ENCODE measurements around the gene DEPDC1.
"Not testable (repeated sequence)": the region's sequence is repeated elsewhere in the genome, so short reads cannot be mapped to it uniquely, and the experiment has no call there.

The DEPDC1 gene, protein sequence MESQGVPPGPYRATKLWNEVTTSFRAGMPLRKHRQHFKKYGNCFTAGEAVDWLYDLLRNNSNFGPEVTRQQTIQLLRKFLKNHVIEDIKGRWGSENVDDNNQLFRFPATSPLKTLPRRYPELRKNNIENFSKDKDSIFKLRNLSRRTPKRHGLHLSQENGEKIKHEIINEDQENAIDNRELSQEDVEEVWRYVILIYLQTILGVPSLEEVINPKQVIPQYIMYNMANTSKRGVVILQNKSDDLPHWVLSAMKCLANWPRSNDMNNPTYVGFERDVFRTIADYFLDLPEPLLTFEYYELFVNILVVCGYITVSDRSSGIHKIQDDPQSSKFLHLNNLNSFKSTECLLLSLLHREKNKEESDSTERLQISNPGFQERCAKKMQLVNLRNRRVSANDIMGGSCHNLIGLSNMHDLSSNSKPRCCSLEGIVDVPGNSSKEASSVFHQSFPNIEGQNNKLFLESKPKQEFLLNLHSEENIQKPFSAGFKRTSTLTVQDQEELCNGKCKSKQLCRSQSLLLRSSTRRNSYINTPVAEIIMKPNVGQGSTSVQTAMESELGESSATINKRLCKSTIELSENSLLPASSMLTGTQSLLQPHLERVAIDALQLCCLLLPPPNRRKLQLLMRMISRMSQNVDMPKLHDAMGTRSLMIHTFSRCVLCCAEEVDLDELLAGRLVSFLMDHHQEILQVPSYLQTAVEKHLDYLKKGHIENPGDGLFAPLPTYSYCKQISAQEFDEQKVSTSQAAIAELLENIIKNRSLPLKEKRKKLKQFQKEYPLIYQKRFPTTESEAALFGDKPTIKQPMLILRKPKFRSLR

DNA sequence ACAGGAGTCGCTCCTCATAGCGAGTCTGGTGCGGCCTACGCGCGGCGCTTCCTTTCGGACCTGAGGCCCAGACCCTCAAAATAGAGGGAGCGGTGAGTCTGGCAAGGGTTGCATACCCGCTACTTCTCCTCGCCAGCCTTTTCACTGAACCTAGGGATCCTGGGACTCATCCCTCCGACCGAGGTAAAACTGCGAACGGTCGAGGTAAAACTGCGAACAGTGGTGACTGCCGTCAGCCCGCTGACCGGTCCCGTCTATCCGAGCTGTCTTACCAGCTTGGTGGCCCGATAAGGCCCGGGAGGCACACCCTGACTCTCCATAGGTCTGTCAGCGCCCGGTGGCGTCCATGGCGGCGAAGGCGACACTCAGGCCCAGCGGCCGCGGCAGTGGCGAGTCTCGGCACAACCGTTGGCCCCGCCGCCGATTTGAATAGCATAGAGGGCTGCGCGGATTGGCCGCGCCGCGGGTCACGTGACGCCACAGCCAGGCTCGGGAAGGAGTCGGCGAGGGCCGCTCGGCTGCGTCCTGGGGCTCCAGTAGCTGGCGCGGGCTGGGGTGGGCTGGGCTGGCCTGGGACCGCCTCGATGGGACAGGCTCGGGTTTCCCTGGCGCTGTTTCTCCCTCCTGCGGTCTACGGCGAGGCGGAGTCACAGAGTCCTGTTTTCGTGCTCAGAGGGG, at the start of gene DEPDC1:
Gene DEPDC1 (minus strand): TSS at position 403 of the 678 bp plus-strand sequence. CDS start 83 bp downstream, at position 320.
- peak; percentile 49 for DNase-seq (ENCODE audit: low read depth)

GRCh38 chr1:68544651-68545050, 47.8 kb upstream of the DEPDC1 start:
- no peak for DNase-seq (ENCODE audit: low read depth)

- no peak for DNase-seq (ENCODE audit: low read depth)
These were observed 45.7 kb upstream of the DEPDC1 start for GRCh38 chr1:68542586-68542985.

DNA sequence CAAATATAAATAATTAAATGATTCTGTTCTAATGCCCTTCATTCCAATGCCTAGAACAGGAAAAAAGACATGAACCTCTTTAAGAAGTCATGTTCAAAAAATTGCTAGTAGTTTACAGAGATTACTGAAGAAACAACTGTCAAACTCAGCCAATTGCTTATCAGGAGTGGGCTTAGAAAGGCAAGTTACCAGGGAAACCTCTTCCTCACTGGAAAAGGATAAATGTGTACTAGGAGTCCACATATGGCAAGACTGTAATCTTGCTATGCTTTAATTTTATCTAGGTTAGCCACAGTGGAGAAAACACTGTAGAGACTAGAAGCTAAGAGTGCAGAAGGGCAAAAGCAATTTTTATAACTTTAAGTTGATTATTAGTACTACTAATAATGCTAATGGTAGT, 42.1 kb upstream of the DEPDC1 start:
- no peak for DNase-seq (ENCODE audit: low read depth)

DNA sequence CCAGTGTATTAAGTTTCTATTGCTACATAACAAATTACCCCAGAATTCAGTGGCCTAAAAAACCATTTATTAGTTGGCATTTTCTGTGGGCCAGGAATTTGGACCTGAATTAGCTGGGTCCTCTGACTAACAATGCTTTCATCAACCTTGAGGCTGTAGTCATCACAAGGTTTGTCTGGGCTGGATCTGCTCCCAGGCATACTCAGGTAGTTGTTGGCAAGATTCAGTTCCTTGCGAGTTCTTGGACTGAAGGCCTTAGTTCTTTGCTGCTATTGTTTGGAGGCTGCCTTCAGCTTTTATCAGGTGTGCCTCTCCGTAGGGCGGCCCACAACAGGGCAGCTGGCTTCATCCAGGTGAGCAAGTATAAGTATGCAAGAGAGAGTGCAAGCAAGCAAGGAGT, 31.4 kb upstream of the DEPDC1 start:
- no peak for DNase-seq (ENCODE audit: low read depth)

- no peak for DNase-seq (ENCODE audit: low read depth)
These were observed 28.9 kb upstream of the DEPDC1 start for GRCh38 chr1:68525781-68526180.

GRCh38 chr1:68521286-68521685, 24.4 kb upstream of the DEPDC1 start:
- DNase-seq (ENCODE audit: low read depth), result no peak

GRCh38 chr1:68516066-68516465, 19.2 kb upstream of the DEPDC1 start:
- no peak for DNase-seq (ENCODE audit: low read depth)

DNA sequence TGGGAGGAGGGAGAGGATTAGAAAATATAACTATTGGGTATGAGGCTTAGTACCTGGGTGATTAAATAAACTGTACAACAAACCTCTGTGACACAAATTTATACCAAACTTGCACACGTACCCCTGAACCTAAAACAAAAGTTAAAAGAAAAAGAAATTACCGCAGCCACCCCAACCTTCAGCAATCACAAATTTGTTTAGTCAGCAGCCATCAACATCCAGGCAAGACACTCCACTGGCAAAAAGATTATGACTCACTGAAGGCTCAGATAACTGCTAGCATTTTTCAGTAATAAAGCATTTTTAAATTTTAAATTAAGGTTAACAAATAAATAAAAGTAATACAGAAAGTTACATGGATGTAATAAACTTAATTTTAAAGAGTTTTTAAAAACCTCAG, 14.4 kb upstream of the DEPDC1 start:
- DNase-seq (ENCODE audit: low read depth), result no peak

DNA sequence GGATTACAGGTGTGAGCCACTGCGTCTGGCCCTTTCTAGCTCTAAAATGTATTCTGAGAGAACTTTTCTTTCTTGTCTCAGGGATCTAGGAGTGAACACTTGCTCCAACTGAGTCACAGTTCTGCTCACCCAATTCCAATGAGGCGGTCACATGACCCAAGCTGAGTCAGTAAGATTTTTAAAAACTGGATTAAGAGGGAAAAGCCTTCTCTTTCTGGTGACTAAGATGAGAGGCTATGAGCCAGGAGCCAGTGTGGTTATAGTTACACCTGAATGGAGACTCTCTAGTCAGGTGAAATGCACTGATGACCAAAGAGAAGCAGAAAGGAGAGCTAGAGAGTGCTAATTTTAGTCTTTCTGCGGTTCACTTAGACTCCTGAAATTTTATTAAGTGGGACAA, 9.5 kb upstream of the DEPDC1 start:
- DNase-seq (ENCODE audit: low read depth), result no peak

GRCh38 chr1:68503085-68503484, 6.2 kb upstream of the DEPDC1 start:
- DNase-seq (ENCODE audit: low read depth), result no peak

GRCh38 chr1:68497358-68497698, 446 bp upstream of the DEPDC1 start:
- no peak for DNase-seq (ENCODE audit: low read depth)

DNA sequence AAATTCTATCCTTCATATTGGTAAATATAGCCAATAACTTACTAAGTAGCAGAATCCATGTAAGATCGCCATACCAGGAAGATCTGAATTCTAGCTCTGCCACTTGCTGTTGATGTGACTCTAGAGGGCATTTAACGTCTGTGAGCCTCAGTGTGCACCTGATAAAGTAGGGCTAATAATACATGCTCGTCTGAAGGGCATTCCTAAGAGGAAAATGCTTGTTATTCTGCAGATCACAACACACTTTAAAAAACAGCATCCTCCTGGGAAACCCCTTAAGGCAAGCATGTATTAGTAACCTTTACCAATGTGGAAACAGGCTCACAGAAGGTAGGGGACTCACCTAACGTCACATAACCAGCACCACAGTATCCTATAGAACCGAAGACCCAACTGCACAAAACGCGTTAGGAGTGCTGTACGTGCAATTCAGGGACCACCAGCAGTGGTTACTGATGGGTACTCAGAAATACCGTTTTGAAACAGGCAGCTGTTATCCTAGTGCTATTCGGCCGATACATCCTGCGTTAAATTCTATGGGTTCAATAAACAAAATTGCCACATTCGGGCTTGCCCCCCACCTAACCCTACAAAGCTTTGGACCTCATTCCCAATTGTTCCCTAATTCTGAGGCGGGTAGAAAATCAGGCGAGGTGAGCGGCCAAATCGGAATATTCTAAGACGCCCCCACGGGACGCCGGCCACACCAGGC, 758 bp downstream of the DEPDC1 start:
- no peak for DNase-seq (ENCODE audit: low read depth)

GRCh38 chr1:68495532-68495931, 1.4 kb downstream of the DEPDC1 start:
- DNase-seq (ENCODE audit: low read depth), result no peak

GRCh38 chr1:68493193-68493592, 3.7 kb downstream of the DEPDC1 start:
- DNase-seq (ENCODE audit: low read depth), result no peak

GRCh38 chr1:68492255-68492654, 4.6 kb downstream of the DEPDC1 start:
- DNase-seq (ENCODE audit: low read depth), result not testable (repeated sequence)

DNA sequence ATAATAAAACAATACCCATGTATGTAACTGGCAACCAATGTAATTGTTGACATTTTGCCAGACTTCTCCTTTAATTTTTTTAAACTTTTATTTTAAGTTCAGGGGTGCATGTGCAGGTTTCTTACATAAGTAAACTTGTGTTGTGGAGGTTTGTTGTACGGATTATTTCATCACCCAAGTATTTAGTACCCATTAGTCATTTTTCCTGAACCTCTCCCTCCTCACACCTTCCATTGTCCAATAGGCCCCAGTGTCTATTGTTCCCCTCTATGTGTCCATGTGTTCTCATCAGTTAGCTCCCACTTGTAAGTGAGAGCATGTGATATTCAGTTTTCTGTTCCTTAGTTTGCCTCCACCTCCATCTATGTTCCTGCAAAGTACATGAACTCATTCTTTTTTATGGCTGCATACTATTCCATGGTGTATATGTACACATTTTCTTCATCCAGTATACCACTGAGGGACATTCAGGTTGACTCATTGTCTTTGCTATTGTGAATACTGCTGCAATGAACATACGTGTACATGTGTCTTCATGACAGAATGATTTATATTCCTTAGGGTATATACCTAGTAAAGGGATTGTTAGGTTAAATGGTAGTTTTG, 6.7 kb downstream of the DEPDC1 start:
- DNase-seq (ENCODE audit: low read depth), result no peak

DNA sequence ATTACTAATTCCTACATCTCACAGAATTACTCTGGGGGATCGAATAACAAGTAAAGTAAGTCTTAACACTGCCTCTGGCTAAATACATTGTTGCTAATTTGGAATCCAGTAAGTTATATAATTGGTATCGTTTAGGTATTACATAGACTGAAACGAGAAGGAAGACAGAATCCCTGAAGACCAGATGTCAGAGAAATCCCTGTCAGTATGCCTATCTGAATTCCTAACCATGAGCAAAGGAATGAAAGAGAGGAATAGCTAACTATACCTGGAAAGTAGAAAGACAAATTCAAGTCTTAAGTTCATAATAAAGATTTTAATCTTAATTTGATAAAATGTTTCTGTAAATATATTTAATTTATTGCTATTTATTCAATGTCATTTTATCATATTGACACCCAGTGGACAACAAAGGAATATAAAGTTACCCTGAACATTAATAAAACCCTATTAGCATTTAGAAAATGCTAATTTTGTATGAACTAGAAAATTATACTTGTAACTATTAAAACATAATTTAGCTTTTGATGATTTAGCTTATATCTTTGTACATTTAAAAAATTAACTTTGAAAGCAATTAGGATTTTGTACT, 11.4 kb downstream of the DEPDC1 start:
- no peak for DNase-seq (ENCODE audit: low read depth)

DNA sequence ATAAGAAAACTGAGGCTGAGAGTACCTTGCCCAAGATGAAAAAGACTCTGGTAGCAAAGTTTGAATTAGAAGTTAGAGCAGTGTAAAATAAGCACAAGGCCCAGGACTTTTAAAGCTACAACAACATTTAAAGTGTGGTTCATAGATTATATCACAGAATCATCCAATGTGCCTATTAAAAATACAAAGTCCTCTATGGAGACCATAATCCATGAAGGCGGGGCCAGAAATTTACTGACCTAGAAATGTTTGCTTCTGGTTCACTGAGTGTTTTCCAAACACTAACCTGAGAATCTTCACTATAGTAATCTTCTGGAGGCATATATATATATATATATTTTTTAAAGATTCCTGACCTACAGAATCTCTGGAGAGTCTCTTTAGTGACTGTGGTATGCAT, 12.3 kb downstream of the DEPDC1 start:
- no peak for DNase-seq (ENCODE audit: low read depth)

- DNase-seq (ENCODE audit: low read depth), result no peak
These were observed 15.8 kb downstream of the DEPDC1 start for GRCh38 chr1:68481041-68481440.

DNA sequence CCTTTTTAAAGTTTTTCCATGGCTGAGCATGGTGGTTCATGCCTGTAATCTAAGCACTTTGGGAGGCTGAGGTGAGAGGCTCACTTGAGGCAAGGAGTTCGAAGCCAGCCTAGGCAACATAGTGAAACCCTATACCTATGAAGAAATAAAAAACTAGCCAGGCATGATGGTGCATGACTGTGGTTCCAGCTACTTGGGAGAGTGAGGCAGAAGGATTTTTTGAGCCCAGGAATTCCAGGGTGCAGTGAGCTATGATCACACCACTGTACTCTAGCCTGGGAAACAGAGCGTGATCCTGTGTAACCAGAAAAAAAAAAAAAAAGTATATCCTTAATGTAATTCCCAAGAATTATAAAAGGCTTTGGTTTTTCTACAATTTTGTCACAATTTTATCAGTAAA, 17.4 kb downstream of the DEPDC1 start:
- no peak for DNase-seq (ENCODE audit: low read depth)
